ENCODE data around the gene ZNF862.

ZNF862 gene

DNA sequence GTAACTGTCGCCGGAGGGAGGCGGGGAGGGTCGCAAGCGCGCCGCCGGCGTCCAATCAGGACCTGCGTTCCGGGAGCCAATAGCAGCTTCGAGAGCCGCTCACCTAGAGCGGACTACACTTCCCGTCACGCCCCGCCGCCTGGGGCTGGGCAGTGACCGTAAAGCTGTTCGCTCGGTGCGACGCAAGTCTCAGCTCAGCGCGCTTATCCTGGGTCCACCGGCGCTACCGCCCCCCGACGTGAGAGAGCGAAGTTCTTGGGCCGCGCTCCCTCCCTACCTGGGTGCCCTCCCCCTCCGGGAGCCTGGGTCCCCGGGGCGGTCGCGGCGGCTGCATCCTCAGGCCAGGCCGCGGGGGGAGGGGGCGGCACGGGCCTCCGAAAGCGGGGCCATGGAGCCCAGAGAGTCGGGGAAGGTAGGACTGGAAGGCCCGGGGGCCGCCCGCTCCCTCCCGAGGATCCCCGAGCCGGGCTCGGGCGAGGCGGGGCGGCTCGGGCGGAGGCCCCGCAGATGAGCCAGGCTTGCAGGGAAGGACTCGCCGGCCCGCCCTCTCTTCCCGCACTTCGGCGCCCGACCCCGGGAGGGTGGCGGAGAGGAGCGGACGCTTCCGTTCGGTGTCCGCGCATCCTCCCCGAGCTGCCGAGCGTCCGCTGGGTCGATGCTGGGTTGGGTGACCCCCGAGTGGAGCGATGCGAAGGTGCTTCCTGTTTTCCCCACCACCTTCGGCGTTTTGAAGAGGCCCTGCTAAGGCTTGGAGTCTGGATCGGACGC, at the start of gene ZNF862:
ZNF862 (plus strand) TSS at position 152 of the 768 bp plus-strand sequence; CDS start at position 389, 237 bp downstream.
- peak; percentile 96 for DNase-seq (ENCODE audit: low spot score)
- H3K27ac Mint-ChIP-seq, result peak within 1 kb of the TSS; percentile 53
- H3K36me3 Mint-ChIP-seq (ENCODE audit: low read depth), result peaks cover 3% of the 10 kb centered on the region
- peak within 1 kb of the TSS; percentile 87 for H3K4me3 Mint-ChIP-seq
- H3K4me1 Mint-ChIP-seq (ENCODE audit: low read depth), result peaks cover 18% of the 10 kb centered on the region
- no peaks in the 10 kb centered on the region for H3K9me3 Mint-ChIP-seq
- peaks cover 12% of the 10 kb centered on the region for H3K27me3 Mint-ChIP-seq (ENCODE audit: low read depth)

DNA sequence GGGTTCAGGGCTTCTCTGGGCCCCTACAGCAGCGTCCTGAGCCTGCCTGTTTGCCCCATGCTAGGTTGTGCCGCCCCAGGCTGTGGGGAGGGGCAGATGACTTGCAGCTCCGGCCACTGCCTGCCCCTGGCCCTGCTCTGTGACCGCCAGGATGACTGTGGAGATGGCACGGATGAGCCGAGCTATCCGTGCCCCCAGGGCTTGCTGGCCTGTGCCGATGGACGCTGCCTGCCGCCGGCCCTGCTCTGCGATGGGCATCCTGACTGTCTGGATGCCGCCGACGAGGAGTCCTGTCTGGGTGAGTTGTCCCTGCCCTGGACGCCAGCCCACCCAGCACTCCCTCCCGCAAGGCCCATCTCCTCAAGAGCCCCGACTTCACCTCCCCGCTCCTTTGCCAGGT, 49.1 kb upstream of the ZNF862 start:
- no peak for DNase-seq (ENCODE audit: low spot score)
- H3K4me1 Mint-ChIP-seq (ENCODE audit: low read depth), result no peaks in the 10 kb centered on the region
- no peak overlapping the region for H3K4me3 Mint-ChIP-seq
- no peaks in the 10 kb centered on the region for H3K9me3 Mint-ChIP-seq
- no peak overlapping the region for H3K27ac Mint-ChIP-seq
- no peaks in the 10 kb centered on the region for H3K36me3 Mint-ChIP-seq (ENCODE audit: low read depth)
- peaks cover 16% of the 10 kb centered on the region for H3K27me3 Mint-ChIP-seq (ENCODE audit: low read depth)

DNA sequence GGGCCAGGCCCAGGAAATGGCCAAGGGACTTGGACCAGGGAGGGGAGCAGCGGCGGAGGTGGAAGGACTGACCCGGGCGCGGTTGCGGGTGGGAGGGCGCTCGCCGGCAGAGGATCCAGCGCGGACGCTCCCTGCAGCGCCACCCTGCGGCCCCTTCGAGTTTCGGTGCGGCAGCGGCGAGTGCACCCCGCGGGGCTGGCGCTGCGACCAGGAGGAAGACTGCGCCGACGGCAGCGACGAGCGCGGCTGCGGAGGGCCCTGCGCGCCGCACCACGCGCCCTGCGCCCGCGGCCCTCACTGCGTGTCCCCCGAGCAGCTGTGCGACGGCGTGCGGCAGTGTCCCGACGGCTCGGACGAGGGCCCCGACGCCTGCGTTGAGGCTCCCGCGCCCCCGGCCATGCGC, 48.0 kb upstream of the ZNF862 start:
- Mint-ChIP-seq H3K4me3 (no peak overlapping the region), H3K9me3 (no peaks in the 10 kb centered on the region), H3K27me3 (ENCODE audit: low read depth) (peaks cover 16% of the 10 kb centered on the region), H3K27ac (no peak overlapping the region), H3K36me3 (ENCODE audit: low read depth) (no peaks in the 10 kb centered on the region), H3K4me1 (ENCODE audit: low read depth) (no peaks in the 10 kb centered on the region)
- peak; percentile 34 for DNase-seq (ENCODE audit: low spot score)

DNA sequence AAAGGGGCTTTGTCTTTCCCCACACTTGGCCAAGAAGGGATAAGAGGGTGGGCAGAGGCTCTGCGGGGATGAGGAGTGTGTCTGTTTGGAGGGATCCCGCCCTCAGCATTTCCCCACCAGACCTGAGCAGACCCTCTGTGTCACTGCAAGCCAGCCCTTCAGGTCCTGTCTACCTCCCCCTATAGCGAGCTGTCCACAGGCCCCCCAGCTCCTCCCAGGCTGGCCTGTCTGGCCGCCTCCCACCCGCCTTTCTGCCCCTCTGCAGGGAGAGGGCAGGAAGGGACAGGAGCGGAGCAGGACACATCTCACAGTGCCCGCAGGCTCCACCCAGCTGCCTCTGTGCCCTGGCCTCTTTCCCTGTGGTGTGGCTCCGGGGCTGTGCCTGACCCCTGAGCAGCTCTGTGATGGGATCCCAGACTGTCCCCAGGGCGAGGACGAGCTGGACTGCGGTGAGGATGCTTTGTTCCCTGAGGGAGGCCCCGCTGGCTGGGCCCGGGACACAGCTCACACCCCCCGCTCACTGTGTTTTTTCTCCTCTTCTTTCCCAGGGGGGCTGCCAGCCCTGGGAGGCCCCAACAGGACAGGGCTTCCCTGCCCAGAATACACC, 47.3 kb upstream of the ZNF862 start:
- H3K27ac Mint-ChIP-seq, result no peak overlapping the region
- H3K27me3 Mint-ChIP-seq (ENCODE audit: low read depth), result peaks cover 16% of the 10 kb centered on the region
- DNase-seq (ENCODE audit: low spot score), result no peak
- H3K4me3 Mint-ChIP-seq, result no peak overlapping the region
- H3K4me1 Mint-ChIP-seq (ENCODE audit: low read depth), result no peaks in the 10 kb centered on the region
- H3K9me3 Mint-ChIP-seq, result no peaks in the 10 kb centered on the region
- H3K36me3 Mint-ChIP-seq (ENCODE audit: low read depth), result no peaks in the 10 kb centered on the region

DNA sequence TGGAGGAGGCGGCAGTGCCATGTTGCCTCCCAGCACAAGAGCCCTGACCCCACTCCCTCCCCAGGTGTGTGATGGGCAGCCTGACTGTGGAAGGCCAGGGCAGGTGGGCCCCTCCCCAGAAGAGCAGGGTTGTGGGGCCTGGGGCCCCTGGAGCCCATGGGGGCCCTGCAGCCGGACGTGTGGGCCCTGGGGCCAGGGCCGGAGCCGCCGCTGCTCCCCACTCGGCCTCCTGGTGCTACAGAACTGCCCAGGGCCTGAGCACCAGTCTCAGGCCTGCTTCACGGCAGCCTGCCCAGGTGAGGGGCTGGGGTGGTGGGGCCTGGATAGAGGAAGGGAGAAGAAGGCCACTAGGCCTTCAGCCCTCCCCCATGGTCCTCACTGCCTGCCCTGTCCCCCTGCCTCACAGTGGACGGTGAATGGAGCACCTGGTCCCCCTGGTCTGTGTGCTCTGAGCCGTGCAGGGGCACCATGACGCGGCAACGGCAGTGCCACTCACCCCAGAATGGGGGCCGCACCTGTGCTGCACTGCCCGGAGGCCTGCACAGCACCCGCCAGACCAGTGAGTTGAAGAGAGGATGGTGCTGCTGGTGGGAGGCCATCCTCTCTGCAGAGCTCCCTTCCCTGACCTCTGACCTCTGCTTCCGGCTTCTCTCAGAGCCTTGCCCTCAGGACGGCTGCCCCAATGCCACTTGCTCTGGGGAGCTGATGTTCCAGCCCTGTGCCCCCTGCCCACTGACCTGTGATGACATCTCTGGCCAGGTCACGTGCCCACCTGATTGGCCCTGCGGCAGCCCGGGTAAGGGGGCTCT, 46.6 kb upstream of the ZNF862 start:
- H3K9me3 Mint-ChIP-seq, result no peaks in the 10 kb centered on the region
- DNase-seq (ENCODE audit: low spot score), result no peak
- H3K4me1 Mint-ChIP-seq (ENCODE audit: low read depth), result no peaks in the 10 kb centered on the region
- H3K27ac Mint-ChIP-seq, result no peak overlapping the region
- H3K4me3 Mint-ChIP-seq, result no peak overlapping the region
- H3K36me3 Mint-ChIP-seq (ENCODE audit: low read depth), result no peaks in the 10 kb centered on the region
- H3K27me3 Mint-ChIP-seq (ENCODE audit: low read depth), result peaks cover 16% of the 10 kb centered on the region

DNA sequence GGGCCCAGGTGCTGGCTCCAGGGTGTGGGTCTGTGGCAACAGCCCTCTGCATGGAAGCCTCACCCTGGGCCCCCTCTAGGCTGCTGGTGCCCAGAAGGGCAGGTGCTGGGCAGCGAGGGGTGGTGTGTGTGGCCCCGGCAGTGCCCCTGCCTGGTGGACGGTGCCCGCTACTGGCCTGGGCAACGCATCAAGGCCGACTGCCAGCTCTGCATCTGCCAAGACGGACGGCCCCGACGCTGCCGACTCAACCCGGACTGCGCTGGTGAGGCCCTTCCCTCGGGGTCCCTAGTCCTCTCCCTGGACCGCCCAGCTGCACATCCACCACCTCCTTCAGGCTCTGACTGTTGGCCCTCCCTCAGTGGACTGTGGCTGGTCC, 46.0 kb upstream of the ZNF862 start:
- Mint-ChIP-seq H3K36me3 (ENCODE audit: low read depth) (no peaks in the 10 kb centered on the region), H3K9me3 (no peaks in the 10 kb centered on the region), H3K27ac (no peak overlapping the region), H3K4me1 (ENCODE audit: low read depth) (no peaks in the 10 kb centered on the region), H3K4me3 (no peak overlapping the region), H3K27me3 (ENCODE audit: low read depth) (peaks cover 16% of the 10 kb centered on the region)
- no peak for DNase-seq (ENCODE audit: low spot score)

DNA sequence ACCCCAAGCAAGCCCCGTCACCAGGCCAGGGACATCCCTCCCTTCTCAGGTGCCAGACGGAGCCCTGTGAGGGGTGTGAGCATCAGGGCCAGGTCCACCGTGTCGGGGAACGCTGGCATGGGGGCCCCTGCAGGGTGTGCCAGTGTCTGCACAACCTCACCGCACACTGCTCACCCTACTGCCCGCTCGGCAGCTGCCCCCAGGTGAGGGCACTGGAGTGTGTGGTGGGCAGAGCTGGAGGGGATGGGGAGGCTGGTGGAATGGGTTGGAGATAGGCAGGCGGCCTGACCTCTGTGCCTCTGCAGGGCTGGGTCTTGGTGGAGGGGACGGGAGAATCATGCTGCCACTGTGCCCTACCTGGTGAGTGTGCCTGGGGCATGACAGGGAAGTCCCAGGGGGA, 44.9 kb upstream of the ZNF862 start:
- Mint-ChIP-seq H3K9me3 (no peaks in the 10 kb centered on the region), H3K27ac (no peak overlapping the region), H3K4me3 (no peak overlapping the region), H3K36me3 (ENCODE audit: low read depth) (no peaks in the 10 kb centered on the region), H3K27me3 (ENCODE audit: low read depth) (peaks cover 16% of the 10 kb centered on the region), H3K4me1 (ENCODE audit: low read depth) (no peaks in the 10 kb centered on the region)
- no peak for DNase-seq (ENCODE audit: low spot score)

DNA sequence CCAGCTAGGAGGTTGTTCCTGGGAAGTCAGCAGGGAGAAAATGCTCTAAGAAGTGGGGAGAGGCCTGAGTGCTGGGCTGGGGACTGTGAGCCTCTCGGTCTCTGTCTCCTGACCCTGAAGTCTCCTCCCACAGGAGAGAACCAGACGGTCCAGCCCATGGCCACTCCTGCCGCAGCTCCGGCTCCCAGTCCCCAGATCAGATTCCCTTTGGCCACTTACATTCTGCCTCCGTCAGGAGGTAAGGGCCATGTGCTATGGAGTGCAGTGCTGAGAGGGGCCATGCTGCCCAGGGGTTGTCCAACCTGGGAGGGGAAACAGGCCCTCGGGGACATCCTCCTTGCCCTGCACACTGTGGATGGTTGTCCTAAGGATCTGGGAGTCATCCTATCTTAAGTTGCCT, 43.5 kb upstream of the ZNF862 start:
- Mint-ChIP-seq H3K9me3 (no peaks in the 10 kb centered on the region), H3K27me3 (ENCODE audit: low read depth) (peaks cover 8% of the 10 kb centered on the region), H3K4me1 (ENCODE audit: low read depth) (no peaks in the 10 kb centered on the region), H3K36me3 (ENCODE audit: low read depth) (no peaks in the 10 kb centered on the region), H3K4me3 (no peak overlapping the region), H3K27ac (no peak overlapping the region)
- DNase-seq (ENCODE audit: low spot score), result no peak

DNA sequence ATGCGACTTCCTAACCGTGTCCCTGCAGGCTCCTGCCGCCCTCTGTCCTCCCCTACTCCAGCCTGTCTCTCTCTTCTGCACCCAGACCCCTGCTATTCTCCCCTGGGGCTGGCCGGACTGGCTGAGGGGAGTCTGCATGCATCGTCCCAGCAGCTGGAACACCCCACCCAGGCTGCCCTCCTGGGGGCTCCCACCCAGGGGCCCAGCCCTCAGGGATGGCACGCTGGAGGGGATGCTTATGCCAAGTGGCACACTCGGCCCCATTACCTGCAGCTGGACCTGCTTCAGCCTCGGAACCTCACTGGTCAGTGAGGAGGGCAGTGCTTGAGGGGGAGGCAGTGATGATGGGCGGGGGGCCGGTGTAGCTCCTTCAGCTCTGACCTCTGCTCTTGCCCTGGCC, 43.0 kb upstream of the ZNF862 start:
- Mint-ChIP-seq H3K27me3 (ENCODE audit: low read depth) (peaks cover 3% of the 10 kb centered on the region), H3K27ac (no peak overlapping the region), H3K36me3 (ENCODE audit: low read depth) (no peaks in the 10 kb centered on the region), H3K4me3 (no peak overlapping the region), H3K9me3 (no peaks in the 10 kb centered on the region), H3K4me1 (ENCODE audit: low read depth) (no peaks in the 10 kb centered on the region)
- no peak for DNase-seq (ENCODE audit: low spot score)

DNA sequence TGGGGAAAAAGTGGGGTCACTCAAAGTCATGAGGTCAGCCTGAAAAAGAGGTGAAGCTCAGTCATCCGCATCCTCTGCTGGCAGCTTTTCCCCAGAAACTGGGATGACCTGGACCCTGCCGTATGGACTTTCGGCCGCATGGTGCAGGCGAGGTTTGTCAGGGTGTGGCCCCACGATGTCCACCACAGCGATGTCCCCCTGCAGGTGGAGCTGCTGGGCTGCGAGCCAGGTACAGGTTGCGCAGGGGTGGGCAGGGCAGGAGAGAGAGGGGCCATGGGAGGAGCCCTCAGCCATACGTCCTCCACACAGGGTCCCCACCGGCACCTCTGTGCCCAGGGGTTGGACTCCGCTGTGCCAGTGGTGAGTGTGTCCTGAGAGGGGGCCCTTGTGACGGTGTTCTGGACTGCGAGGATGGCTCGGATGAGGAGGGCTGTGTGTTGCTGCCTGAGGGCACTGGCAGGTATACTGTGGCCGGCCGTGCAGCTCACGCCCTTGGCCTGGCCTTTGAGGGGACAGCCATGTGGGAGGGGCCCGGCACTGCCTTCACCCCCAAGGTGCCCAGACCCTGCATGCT, 41.8 kb upstream of the ZNF862 start:
- no peaks in the 10 kb centered on the region for H3K9me3 Mint-ChIP-seq
- H3K4me3 Mint-ChIP-seq, result no peak overlapping the region
- H3K27me3 Mint-ChIP-seq (ENCODE audit: low read depth), result no peaks in the 10 kb centered on the region
- H3K4me1 Mint-ChIP-seq (ENCODE audit: low read depth), result no peaks in the 10 kb centered on the region
- H3K36me3 Mint-ChIP-seq (ENCODE audit: low read depth), result no peaks in the 10 kb centered on the region
- DNase-seq (ENCODE audit: low spot score), result no peak
- no peak overlapping the region for H3K27ac Mint-ChIP-seq

DNA sequence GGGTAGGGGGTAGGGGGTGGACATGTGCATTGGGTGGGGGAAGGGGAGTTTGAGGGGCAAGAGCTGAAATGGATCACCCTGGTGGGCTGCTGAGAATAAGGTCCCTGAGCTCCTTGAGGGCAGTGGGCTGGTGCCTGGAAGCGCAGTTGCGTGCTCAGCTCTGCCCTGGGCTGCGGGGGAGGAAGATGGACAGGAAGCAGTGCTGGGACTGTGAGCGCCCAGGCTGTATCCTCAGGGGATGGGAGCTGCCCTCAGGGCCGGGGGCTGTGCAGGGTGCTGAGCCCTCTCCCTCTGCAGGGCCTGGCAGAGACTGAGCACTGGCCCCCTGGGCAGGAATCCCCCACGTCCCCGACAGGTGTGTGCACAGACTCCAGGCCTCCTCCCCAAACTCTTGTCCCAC, 40.4 kb upstream of the ZNF862 start:
- Mint-ChIP-seq H3K4me1 (ENCODE audit: low read depth) (no peaks in the 10 kb centered on the region), H3K36me3 (ENCODE audit: low read depth) (no peaks in the 10 kb centered on the region), H3K4me3 (no peak overlapping the region), H3K27ac (no peak overlapping the region), H3K27me3 (ENCODE audit: low read depth) (no peaks in the 10 kb centered on the region), H3K9me3 (no peaks in the 10 kb centered on the region)
- no peak for DNase-seq (ENCODE audit: low spot score)

DNA sequence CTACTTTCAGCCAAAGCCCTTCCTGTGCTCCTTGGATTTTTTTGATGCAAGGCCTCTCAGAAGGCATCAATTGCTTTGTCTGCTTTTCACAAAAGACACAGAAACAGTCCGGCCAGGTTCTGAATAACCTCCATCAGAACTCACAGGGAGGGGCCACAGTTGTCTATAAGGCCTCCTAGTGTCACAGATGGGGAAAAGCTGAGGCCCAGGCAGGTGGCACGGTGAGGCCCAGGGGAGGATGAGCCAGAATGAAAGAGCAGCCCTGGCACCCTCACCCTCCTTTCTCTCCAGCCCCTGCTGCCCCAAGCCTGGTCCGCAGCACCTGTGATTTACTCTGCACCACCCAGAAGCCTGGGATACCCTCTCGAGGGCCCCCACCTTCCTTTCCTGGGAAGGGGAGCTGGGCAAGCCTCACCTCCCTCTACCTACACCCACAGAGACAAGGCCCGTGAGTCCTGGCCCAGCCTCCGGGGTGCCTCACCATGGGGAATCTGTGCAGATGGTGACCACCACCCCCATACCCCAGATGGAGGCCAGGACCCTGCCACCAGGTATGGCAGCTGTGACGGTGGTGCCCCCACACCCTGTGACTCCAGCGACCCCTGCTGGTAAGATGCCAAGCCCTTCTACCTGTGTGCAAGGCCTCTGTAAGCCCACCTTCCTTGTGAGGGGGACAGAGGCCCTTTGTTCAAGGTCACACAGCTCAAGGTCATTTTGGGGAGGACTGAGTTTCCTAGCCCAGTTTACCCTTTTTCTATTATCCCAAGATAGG, 38.6 kb upstream of the ZNF862 start:
- H3K27me3 Mint-ChIP-seq (ENCODE audit: low read depth), result no peaks in the 10 kb centered on the region
- no peaks in the 10 kb centered on the region for H3K36me3 Mint-ChIP-seq (ENCODE audit: low read depth)
- no peaks in the 10 kb centered on the region for H3K9me3 Mint-ChIP-seq
- no peak for DNase-seq (ENCODE audit: low spot score)
- H3K4me1 Mint-ChIP-seq (ENCODE audit: low read depth), result no peaks in the 10 kb centered on the region
- H3K27ac Mint-ChIP-seq, result no peak overlapping the region
- H3K4me3 Mint-ChIP-seq, result no peak overlapping the region

DNA sequence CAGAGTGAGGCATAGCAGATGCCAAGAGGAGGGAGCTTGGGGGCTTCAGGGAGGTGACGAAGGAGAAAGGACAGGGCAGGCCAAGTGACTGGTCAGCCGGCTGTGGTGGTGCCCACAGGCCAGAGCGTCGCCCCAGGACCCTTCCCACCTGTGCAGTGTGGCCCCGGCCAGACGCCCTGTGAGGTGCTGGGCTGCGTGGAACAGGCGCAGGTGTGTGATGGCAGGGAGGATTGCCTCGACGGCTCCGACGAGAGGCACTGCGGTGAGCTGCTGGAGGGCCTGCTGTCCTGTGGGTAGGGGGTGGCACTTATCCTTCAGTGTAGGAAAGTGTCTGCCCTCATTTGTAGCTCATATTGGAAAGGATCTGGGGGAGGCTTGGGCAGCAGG, 38.0 kb upstream of the ZNF862 start:
- no peaks in the 10 kb centered on the region for H3K4me1 Mint-ChIP-seq (ENCODE audit: low read depth)
- no peak overlapping the region for H3K4me3 Mint-ChIP-seq
- DNase-seq (ENCODE audit: low spot score), result no peak
- no peaks in the 10 kb centered on the region for H3K36me3 Mint-ChIP-seq (ENCODE audit: low read depth)
- no peak overlapping the region for H3K27ac Mint-ChIP-seq
- no peaks in the 10 kb centered on the region for H3K27me3 Mint-ChIP-seq (ENCODE audit: low read depth)
- no peaks in the 10 kb centered on the region for H3K9me3 Mint-ChIP-seq

All from T-helper 2 cell treated with Interferon-gamma antibody and Interleukin-4, amounts not matched to agents 5 μg/mL and 100 μg/mL, for 36 hours (primary cell).